HCT116 (cell line): ENCODE results near the gene THSD7A. TPM values are rescaled to one million over a fixed set of nuclear protein-coding genes. Genes with fewer than 3 reads are reported as not detected.
A peak's percentile ranks its signal among the peaks of the same experiment; 100 is the strongest.

Experiments
- ATAC-seq: fragments of 200-7000 bp; cut with Tn5 transposase; 2 replicates; pipeline ENCODE4 v1.9.1; 2020; ENCODE audit warnings: mild to moderate bottlenecking, moderate library complexity
- BruUV-seq: library from RNA; stranded (reverse); fragments of 400-500 nt; replicated peaks from 2 replicates; lab custom pipeline; 2021; lab: Mats Ljungman, UMichigan
- CTCF ChIA-PET: fragments of 300-600 bp; sonication (Branson Sonifier 250); formaldehyde crosslinking; loops from one replicate; lab custom pipeline; 2021; ENCODE audit warnings: antibody characterized with exemption; lab: Charles Lee
- POLR2A ChIA-PET: fragments of 300-600, 350-600 bp; sonication (Branson Sonifier 250); formaldehyde crosslinking; loops from one replicate; lab custom pipeline; 2021; ENCODE audit warnings: antibody characterized with exemption; lab: Charles Lee
- RAD21 ChIA-PET, 2 experiments: fragments of 300-600 bp; sonication (Branson Sonifier 250); formaldehyde crosslinking; loops; one replicate each; lab custom pipeline; 2023; ENCODE audit warnings: low total read pairs in 2 of 2; ENCODE audit not compliant: uncharacterized antibody in 2 of 2, unreplicated experiment in 2 of 2, low non-redundant PET in 1 of 2; lab: Charles Lee
- DNase-seq: peaks from one replicate; pipeline ENCODE4 v3.0.0-alpha.2; 2010; ENCODE audit warnings: low read depth, low spot score
- H2AFZ ChIP-seq: fragments of 200-600 bp; shearing (Covaris generic), sonication (generic); 2 replicates; pipeline ENCODE4 v1.6.1; 2017; ENCODE audit warnings: low read depth, mixed run types, mixed read lengths, antibody characterized with exemption, low read length; ENCODE audit not compliant: poor library complexity, severe bottlenecking
- H3K27ac ChIP-seq: 2 replicates; pipeline ENCODE4 v1.5.1; 2012; ENCODE audit warnings: low read depth, low read length
- H3K27me3 ChIP-seq: fragments of 200-600 bp; sonication (generic); 2 replicates; pipeline ENCODE4 v1.6.1; 2016; ENCODE audit warnings: mixed run types, low read length, mixed read lengths; ENCODE audit not compliant: insufficient read depth
- H3K36me3 ChIP-seq, 2 experiments: fragments of 200-500 bp in 1 of 2; fragments of 200-600 bp in 1 of 2; sonication (Bioruptor generic) in 1 of 2; sonication (generic) in 1 of 2; 2 replicates each; pipeline versions ENCODE4 v1.5.1 to v1.6.1; 2014 to 2016; ENCODE audit warnings: low read length in 2 of 2, inconsistent platforms in 1 of 2, mixed read lengths in 1 of 2, mixed run types in 1 of 2; ENCODE audit not compliant: insufficient read depth in 2 of 2, control insufficient read depth in 1 of 2
- H3K4me1 ChIP-seq, 2 experiments: fragments of 200-600 bp in 1 of 2; sonication (generic) in 1 of 2; 2 replicates each; pipeline versions ENCODE4 v1.5.1 to v1.6.1; 2012 to 2017; ENCODE audit warnings: low read length in 2 of 2, inconsistent platforms in 1 of 2, mild to moderate bottlenecking in 1 of 2, mixed read lengths in 1 of 2, mixed run types in 1 of 2, moderate library complexity in 1 of 2; ENCODE audit not compliant: insufficient read depth in 2 of 2, control insufficient read depth in 1 of 2
- H3K4me2 ChIP-seq: fragments of 200-600 bp; sonication (generic); 2 replicates; pipeline ENCODE4 v1.6.1; 2017; ENCODE audit warnings: mixed run types, low read length, mixed read lengths
- H3K4me3 ChIP-seq, 2 experiments: fragments of 200-600 bp in 1 of 2; sonication (generic) in 1 of 2; replicated peaks in 1 of 2; 2 replicates each; pipeline ENCODE4 v1.5.1; 2011 to 2016; ENCODE audit warnings: low read length in 2 of 2, control low read depth in 1 of 2, low read depth in 1 of 2, mild to moderate bottlenecking in 1 of 2, mixed read lengths in 1 of 2, mixed run types in 1 of 2
- H3K79me2 ChIP-seq: fragments of 200-600 bp; sonication (generic); 2 replicates; pipeline ENCODE4 v1.6.1; 2017; ENCODE audit warnings: mild to moderate bottlenecking, mixed run types, low read length, moderate library complexity, mixed read lengths; ENCODE audit not compliant: insufficient read depth
- H3K9ac ChIP-seq: fragments of 200-600 bp; sonication (generic); 2 replicates; pipeline ENCODE4 v1.6.1; 2016; ENCODE audit warnings: low read length, mixed read lengths
- H3K9me2 ChIP-seq: fragments of 200-600 bp; sonication (generic), shearing (Covaris generic); 2 replicates; pipeline ENCODE4 v1.6.1; 2017; ENCODE audit warnings: mixed run types, mild to moderate bottlenecking, moderate library complexity; ENCODE audit not compliant: insufficient read depth
- H3K9me3 ChIP-seq, 2 experiments: fragments of 200-500 bp in 1 of 2; fragments of 200-600 bp in 1 of 2; sonication (Bioruptor generic) in 1 of 2; sonication (generic) in 1 of 2; 2 replicates each; pipeline ENCODE4 v1.6.1; 2014 to 2017; ENCODE audit warnings: low read length in 2 of 2, mixed read lengths in 2 of 2, inconsistent platforms in 1 of 2, low read depth in 1 of 2, mild to moderate bottlenecking in 1 of 2, mixed run types in 1 of 2, moderate library complexity in 1 of 2; ENCODE audit not compliant: control insufficient read depth in 1 of 2, insufficient read depth in 1 of 2
- H4K20me1 ChIP-seq: fragments of 200-600 bp; sonication (generic), shearing (Covaris generic); 2 replicates; pipeline ENCODE4 v1.6.1; 2017; ENCODE audit warnings: mixed run types, mild to moderate bottlenecking, moderate library complexity; ENCODE audit not compliant: insufficient read depth
- CBX3 ChIP-seq: IDR thresholded peaks from 2 replicates; pipeline ENCODE4 v1.6.1; 2012; ENCODE audit warnings: low read depth
- EZH2phosphoT487 ChIP-seq: fragments of 200-600 bp; IDR thresholded peaks from 2 replicates; pipeline ENCODE4 v1.6.1; 2018; ENCODE audit warnings: antibody characterized with exemption, borderline replicate concordance
- FOSL1 ChIP-seq: IDR thresholded peaks from 2 replicates; pipeline ENCODE4 v1.6.1; 2012; ENCODE audit warnings: low read depth
- RAD21 ChIP-seq: IDR thresholded peaks from 2 replicates; pipeline ENCODE4 v1.6.1; 2012; ENCODE audit warnings: low read depth, mild to moderate bottlenecking
- SIN3A ChIP-seq: IDR thresholded peaks from 2 replicates; pipeline ENCODE4 v1.6.1; 2012; ENCODE audit warnings: low read depth
- SP1 ChIP-seq: IDR thresholded peaks from 2 replicates; pipeline ENCODE4 v1.6.1; 2012; ENCODE audit warnings: low read depth
- TCF7L2 ChIP-seq: IDR thresholded peaks from 2 replicates; pipeline ENCODE4 v1.7.0; 2011; ENCODE audit warnings: borderline replicate concordance, inconsistent platforms; ENCODE audit not compliant: insufficient read depth, insufficient read length; ENCODE audit errors: extremely low read depth
- YY1 ChIP-seq: IDR thresholded peaks from 2 replicates; pipeline ENCODE4 v1.6.1; 2011; ENCODE audit warnings: low read length, low read depth, moderate library complexity, mild to moderate bottlenecking; ENCODE audit not compliant: insufficient replicate concordance; ENCODE audit errors: extremely low read depth
- intact Hi-C: fragments of 100-400 bp; cut with micrococcal nuclease; formaldehyde crosslinking; loops from 2 replicates; pipeline ENCODE4 v1.10.0; 2022
- total RNA-seq: library from RNA; stranded (reverse); gene quantifications from one replicate; pipeline ENCODE4 v1.2.1, GENCODE V29; 2021; ENCODE audit not compliant: unreplicated experiment
- TF ChIP-seq, protein P1 (sequence below): IDR thresholded peaks from 2 replicates; pipeline ENCODE4 v1.6.1; 2011; ENCODE audit warnings: mild to moderate bottlenecking, low read length, moderate library complexity; ENCODE audit not compliant: insufficient replicate concordance; ENCODE audit errors: extremely low read depth
- TF ChIP-seq, protein P2 (sequence below), 3 experiments: fragments of 200-600 bp in 1 of 3; sonication (generic) in 1 of 3; IDR thresholded peaks in 2 of 3; conservative IDR thresholded peaks in 1 of 3; 2 replicates each; pipeline ENCODE4 v1.5.1; 2012 to 2017; ENCODE audit warnings: low read depth in 2 of 3, low read length in 2 of 3, antibody characterized with exemption in 1 of 3, borderline replicate concordance in 1 of 3, control low read depth in 1 of 3, mild to moderate bottlenecking in 1 of 3, mixed read lengths in 1 of 3, mixed run types in 1 of 3, moderate library complexity in 1 of 3; ENCODE audit not compliant: insufficient read depth in 1 of 3
- TF ChIP-seq, protein P3 (sequence below): IDR thresholded peaks from 2 replicates; pipeline ENCODE4 v1.6.1; 2012; ENCODE audit warnings: low read depth
- TF ChIP-seq, protein P4 (sequence below): IDR thresholded peaks from 2 replicates; pipeline ENCODE4 v1.6.1; 2012

THSD7A gene
- total RNA-seq, 1 experiment from 2014 or later, result 0.05 TPM

DNA sequence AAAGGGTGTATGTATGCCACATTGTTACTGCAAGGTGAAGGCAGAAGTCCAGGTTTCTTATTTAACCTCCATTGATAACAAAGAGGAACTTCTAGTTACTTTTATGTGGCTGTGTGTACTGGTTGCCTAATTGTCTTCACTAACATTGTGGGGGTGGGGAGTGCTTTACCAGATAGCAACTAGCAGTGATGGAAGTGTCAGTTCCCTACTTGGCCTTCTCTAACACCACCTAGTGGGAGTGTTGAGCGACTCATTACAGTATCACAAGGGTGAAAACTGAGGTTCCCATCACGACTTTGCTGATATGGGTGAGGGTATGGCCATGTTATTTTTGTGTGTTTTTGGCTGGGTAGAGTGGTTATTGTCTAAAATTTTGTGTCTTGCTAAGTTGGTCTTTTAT, 274.4 kb downstream of the THSD7A start:
- TF ChIP-seq, protein P1, sequence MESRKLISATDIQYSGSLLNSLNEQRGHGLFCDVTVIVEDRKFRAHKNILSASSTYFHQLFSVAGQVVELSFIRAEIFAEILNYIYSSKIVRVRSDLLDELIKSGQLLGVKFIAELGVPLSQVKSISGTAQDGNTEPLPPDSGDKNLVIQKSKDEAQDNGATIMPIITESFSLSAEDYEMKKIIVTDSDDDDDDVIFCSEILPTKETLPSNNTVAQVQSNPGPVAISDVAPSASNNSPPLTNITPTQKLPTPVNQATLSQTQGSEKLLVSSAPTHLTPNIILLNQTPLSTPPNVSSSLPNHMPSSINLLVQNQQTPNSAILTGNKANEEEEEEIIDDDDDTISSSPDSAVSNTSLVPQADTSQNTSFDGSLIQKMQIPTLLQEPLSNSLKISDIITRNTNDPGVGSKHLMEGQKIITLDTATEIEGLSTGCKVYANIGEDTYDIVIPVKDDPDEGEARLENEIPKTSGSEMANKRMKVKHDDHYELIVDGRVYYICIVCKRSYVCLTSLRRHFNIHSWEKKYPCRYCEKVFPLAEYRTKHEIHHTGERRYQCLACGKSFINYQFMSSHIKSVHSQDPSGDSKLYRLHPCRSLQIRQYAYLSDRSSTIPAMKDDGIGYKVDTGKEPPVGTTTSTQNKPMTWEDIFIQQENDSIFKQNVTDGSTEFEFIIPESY, result no peak
- no peak for TF ChIP-seq YY1
- peak; percentile 40; the same call in 1 of the 2 replicates for TF ChIP-seq CBX3
- no peak for TF ChIP-seq SIN3A
- TF ChIP-seq, protein P2, sequence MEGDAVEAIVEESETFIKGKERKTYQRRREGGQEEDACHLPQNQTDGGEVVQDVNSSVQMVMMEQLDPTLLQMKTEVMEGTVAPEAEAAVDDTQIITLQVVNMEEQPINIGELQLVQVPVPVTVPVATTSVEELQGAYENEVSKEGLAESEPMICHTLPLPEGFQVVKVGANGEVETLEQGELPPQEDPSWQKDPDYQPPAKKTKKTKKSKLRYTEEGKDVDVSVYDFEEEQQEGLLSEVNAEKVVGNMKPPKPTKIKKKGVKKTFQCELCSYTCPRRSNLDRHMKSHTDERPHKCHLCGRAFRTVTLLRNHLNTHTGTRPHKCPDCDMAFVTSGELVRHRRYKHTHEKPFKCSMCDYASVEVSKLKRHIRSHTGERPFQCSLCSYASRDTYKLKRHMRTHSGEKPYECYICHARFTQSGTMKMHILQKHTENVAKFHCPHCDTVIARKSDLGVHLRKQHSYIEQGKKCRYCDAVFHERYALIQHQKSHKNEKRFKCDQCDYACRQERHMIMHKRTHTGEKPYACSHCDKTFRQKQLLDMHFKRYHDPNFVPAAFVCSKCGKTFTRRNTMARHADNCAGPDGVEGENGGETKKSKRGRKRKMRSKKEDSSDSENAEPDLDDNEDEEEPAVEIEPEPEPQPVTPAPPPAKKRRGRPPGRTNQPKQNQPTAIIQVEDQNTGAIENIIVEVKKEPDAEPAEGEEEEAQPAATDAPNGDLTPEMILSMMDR (IDR thresholded peaks at IDR 0.05 in 2 of 3, conservative IDR thresholded peaks at IDR 0.05 in 1 of 3; ENCODE audit: borderline replicate concordance in 1 of 3, insufficient read depth in 1 of 3, low read depth in 2 of 3, low read length in 2 of 3), result peak; percentile 36 to 70 (median 59); a peak in 4 of 6 replicates
- peak; percentile 68 for TF ChIP-seq RAD21
- no peak for TF ChIP-seq EZH2phosphoT487
- TF ChIP-seq SP1, result no peak
- TF ChIP-seq, protein P3, sequence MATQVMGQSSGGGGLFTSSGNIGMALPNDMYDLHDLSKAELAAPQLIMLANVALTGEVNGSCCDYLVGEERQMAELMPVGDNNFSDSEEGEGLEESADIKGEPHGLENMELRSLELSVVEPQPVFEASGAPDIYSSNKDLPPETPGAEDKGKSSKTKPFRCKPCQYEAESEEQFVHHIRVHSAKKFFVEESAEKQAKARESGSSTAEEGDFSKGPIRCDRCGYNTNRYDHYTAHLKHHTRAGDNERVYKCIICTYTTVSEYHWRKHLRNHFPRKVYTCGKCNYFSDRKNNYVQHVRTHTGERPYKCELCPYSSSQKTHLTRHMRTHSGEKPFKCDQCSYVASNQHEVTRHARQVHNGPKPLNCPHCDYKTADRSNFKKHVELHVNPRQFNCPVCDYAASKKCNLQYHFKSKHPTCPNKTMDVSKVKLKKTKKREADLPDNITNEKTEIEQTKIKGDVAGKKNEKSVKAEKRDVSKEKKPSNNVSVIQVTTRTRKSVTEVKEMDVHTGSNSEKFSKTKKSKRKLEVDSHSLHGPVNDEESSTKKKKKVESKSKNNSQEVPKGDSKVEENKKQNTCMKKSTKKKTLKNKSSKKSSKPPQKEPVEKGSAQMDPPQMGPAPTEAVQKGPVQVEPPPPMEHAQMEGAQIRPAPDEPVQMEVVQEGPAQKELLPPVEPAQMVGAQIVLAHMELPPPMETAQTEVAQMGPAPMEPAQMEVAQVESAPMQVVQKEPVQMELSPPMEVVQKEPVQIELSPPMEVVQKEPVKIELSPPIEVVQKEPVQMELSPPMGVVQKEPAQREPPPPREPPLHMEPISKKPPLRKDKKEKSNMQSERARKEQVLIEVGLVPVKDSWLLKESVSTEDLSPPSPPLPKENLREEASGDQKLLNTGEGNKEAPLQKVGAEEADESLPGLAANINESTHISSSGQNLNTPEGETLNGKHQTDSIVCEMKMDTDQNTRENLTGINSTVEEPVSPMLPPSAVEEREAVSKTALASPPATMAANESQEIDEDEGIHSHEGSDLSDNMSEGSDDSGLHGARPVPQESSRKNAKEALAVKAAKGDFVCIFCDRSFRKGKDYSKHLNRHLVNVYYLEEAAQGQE, result no peak
- TF ChIP-seq, protein P4, sequence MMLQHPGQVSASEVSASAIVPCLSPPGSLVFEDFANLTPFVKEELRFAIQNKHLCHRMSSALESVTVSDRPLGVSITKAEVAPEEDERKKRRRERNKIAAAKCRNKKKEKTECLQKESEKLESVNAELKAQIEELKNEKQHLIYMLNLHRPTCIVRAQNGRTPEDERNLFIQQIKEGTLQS, result no peak
- no peak for TF ChIP-seq TCF7L2
- TF ChIP-seq FOSL1, result no peak
- no peaks in the 10 kb centered on the region for H3K9me3 ChIP-seq
- POLR2A ChIA-PET, result no interaction called here
- no peak overlapping the region for H3K4me2 ChIP-seq
- H3K79me2 ChIP-seq, result no peaks in the 10 kb centered on the region
- H3K4me3 ChIP-seq, result no peak overlapping the region
- peak; percentile 46 for DNase-seq
- no peaks in the 10 kb centered on the region for H4K20me1 ChIP-seq
- H3K27me3 ChIP-seq, result no peaks in the 10 kb centered on the region
- peaks cover 0 to 4% of the 10 kb centered on the region in 2 experiments; a peak in 1 of 4 replicates for H3K4me1 ChIP-seq
- intact Hi-C loops, result loop anchor here (5.0 kb wide), 1 partner anchor 185 kb away; no protein-coding TSS in a partner anchor
- peak overlapping the region; percentile 49 for H2AFZ ChIP-seq
- no peaks in the 10 kb centered on the region for H3K36me3 ChIP-seq
- RAD21 ChIA-PET, result no interaction called here
- H3K9me2 ChIP-seq, result no peaks in the 10 kb centered on the region
- H3K27ac ChIP-seq, result no peak overlapping the region
- no peak overlapping the region for H3K9ac ChIP-seq
- CTCF ChIA-PET, result no interaction called here
- peak; percentile 100 for ATAC-seq
- BruUV-seq, result no TSS peak
